ENCODE measurements around the gene COL19A1.

The COL19A1 gene

DNA sequence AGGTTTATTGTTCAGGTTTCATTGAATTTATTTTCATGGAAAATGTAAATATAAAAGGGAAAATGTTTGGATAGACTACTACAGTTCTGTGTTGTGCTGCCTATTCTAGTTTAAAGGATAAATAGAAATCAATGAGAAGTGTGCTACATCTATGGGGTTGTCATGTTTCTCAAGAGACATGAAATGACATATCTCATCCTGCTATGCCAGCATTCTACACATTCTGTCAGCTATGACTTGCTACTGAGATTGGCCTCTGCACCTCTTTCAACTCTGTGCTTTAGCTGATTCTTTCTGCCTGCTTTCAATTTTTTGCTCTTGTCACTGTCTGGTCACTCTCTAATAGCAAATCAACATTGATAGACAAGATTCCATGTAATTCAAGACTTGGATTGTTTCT, 33.8 kb upstream of the COL19A1 start:
- Histone ChIP-seq H3K9ac (no peak overlapping the region), H2AFZ (no peak overlapping the region), H3K79me2 (no peaks in the 10 kb centered on the region), H3K4me3 (ENCODE audit: low read depth, low read length) (no peak overlapping the region), H3K4me1 (no peaks in the 10 kb centered on the region), H3K4me2 (ENCODE audit: low read length) (no peak overlapping the region), H3K36me3 (ENCODE audit: control insufficient read depth, insufficient read depth, low read length) (no peaks in the 10 kb centered on the region), H3K9me3 (ENCODE audit: control insufficient read depth, low read length) (no peaks in the 10 kb centered on the region), H3K27me3 (ENCODE audit: control insufficient read depth, insufficient read depth, low read length) (no peaks in the 10 kb centered on the region), H3K27ac (no peak overlapping the region)
- TF ChIP-seq, protein P1, sequence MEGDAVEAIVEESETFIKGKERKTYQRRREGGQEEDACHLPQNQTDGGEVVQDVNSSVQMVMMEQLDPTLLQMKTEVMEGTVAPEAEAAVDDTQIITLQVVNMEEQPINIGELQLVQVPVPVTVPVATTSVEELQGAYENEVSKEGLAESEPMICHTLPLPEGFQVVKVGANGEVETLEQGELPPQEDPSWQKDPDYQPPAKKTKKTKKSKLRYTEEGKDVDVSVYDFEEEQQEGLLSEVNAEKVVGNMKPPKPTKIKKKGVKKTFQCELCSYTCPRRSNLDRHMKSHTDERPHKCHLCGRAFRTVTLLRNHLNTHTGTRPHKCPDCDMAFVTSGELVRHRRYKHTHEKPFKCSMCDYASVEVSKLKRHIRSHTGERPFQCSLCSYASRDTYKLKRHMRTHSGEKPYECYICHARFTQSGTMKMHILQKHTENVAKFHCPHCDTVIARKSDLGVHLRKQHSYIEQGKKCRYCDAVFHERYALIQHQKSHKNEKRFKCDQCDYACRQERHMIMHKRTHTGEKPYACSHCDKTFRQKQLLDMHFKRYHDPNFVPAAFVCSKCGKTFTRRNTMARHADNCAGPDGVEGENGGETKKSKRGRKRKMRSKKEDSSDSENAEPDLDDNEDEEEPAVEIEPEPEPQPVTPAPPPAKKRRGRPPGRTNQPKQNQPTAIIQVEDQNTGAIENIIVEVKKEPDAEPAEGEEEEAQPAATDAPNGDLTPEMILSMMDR (IDR thresholded peaks at IDR 0.05) = no peak

DNA sequence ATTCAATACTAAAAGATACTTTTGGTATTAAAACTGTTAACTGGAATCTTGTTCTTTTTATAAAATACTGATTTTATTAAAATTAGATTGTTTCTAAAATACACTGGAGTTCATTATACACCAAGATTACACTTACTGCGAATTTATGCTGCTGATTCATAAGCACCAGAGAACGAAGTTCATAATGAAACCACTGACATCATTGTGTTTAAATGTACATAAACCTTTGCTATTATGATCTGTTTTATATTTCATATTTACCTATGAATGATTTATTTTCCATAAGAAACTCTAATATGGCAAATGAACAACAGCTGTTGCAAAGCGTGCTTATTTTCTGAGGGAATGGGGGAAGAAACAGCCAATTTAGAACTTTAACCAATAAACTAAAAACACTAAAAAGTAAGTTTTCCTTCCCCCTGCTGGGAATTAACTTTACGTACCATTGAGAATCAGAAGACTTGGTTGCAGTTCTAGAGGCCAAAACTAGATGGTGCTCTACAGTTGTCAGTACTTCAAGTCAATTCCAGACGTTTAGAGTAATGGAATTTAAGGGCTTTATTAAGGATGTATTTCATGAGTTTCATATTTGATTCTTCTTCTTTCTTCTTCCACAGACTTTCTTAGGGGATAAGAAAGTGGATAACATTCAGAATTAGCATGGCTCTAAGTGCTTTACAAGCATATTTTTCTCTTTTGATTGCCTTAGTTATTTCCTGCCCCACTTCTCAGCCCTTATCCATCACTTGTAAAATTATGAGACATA, 30.8 kb upstream of the COL19A1 start:
- Histone ChIP-seq H3K4me3 (ENCODE audit: low read depth, low read length) (no peak overlapping the region), H3K27me3 (ENCODE audit: control insufficient read depth, insufficient read depth, low read length) (no peaks in the 10 kb centered on the region), H3K4me2 (ENCODE audit: low read length) (no peak overlapping the region), H3K36me3 (ENCODE audit: control insufficient read depth, insufficient read depth, low read length) (no peaks in the 10 kb centered on the region), H3K79me2 (no peaks in the 10 kb centered on the region), H3K27ac (no peak overlapping the region), H3K4me1 (no peaks in the 10 kb centered on the region), H2AFZ (no peak overlapping the region), H3K9ac (no peak overlapping the region), H3K9me3 (ENCODE audit: control insufficient read depth, low read length) (no peaks in the 10 kb centered on the region)
- TF ChIP-seq, protein P1 (IDR thresholded peaks at IDR 0.05) = peak; percentile 76

DNA sequence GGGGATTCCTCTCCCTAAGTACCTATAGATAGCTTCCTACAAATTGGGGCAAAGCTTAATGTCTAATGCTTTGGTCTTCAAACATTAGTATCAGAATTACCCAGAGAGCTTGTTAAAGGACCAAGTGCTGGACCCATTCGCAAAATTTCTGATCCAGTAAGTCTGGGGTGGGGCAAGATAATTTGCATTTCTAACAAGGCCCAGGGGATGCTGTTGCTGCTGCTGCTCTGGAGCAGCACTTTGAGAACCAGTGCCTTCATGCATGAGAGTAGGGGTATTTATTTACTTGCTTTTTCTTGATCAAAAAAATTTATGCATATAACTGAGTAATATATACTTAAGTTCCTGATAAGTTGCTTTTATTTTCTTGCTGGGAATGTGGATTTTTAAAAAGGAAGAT, 24.5 kb upstream of the COL19A1 start:
- Histone ChIP-seq H3K4me1 (no peaks in the 10 kb centered on the region), H3K79me2 (no peaks in the 10 kb centered on the region), H3K9ac (no peak overlapping the region), H3K27me3 (ENCODE audit: control insufficient read depth, insufficient read depth, low read length) (no peaks in the 10 kb centered on the region), H3K4me3 (ENCODE audit: low read depth, low read length) (no peak overlapping the region), H3K27ac (no peak overlapping the region), H3K9me3 (ENCODE audit: control insufficient read depth, low read length) (no peaks in the 10 kb centered on the region), H2AFZ (no peak overlapping the region), H3K36me3 (ENCODE audit: control insufficient read depth, insufficient read depth, low read length) (no peaks in the 10 kb centered on the region), H3K4me2 (ENCODE audit: low read length) (no peak overlapping the region)
- TF ChIP-seq, protein P1 (IDR thresholded peaks at IDR 0.05) = no peak

DNA sequence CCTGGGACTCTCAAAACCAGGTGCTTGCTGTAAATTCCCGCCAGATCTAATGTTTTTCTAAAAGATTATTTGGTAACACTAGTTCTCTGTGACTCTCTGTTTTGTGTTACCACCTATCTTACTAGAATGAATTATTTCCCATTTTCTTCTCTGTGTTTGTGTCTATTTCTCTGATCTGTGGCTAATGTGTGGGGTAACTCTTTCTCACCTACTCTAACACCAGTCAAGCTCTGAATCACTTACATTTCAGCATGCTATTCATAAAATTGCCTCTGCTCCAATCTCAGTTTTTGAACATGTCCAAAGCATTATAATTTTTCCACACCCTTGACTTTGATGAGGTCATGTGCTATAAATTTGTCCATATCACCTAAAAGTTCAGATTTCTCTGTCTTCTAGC, 23.2 kb upstream of the COL19A1 start:
- Histone ChIP-seq H3K4me3 (ENCODE audit: low read depth, low read length) (no peak overlapping the region), H3K27ac (no peak overlapping the region), H3K9me3 (ENCODE audit: control insufficient read depth, low read length) (no peaks in the 10 kb centered on the region), H2AFZ (no peak overlapping the region), H3K27me3 (ENCODE audit: control insufficient read depth, insufficient read depth, low read length) (no peaks in the 10 kb centered on the region), H3K4me1 (no peaks in the 10 kb centered on the region), H3K4me2 (ENCODE audit: low read length) (no peak overlapping the region), H3K79me2 (no peaks in the 10 kb centered on the region), H3K9ac (no peak overlapping the region), H3K36me3 (ENCODE audit: control insufficient read depth, insufficient read depth, low read length) (no peaks in the 10 kb centered on the region)
- TF ChIP-seq, protein P1 (IDR thresholded peaks at IDR 0.05) = no peak

DNA sequence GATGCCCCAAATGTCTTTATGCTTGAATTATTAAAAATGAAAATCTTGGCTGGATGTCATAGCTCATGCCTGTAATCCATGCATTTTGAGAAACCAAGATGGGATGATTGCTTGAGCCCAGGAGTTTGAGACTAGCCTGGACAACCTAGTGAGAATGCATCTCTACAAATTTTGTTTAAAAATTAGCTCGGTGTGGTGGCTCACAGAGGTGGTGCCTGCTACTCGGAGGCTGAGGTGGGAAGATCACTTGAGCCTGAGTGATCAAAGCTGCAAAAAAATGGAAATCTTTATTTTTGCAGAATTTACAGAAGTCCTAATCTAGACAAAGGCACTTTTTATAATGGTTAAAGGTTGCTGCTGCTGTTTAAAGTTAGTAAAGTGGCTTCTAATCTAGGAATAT, 20.0 kb upstream of the COL19A1 start:
- H3K9ac ChIP-seq = no peak overlapping the region
- no peaks in the 10 kb centered on the region for H3K79me2 ChIP-seq
- no peaks in the 10 kb centered on the region for H3K36me3 ChIP-seq (ENCODE audit: control insufficient read depth, insufficient read depth, low read length)
- H2AFZ ChIP-seq = no peak overlapping the region
- no peak overlapping the region for H3K27ac ChIP-seq
- H3K4me2 ChIP-seq (ENCODE audit: low read length) = no peak overlapping the region
- H3K9me3 ChIP-seq (ENCODE audit: control insufficient read depth, low read length) = no peaks in the 10 kb centered on the region
- H3K27me3 ChIP-seq (ENCODE audit: control insufficient read depth, insufficient read depth, low read length) = no peaks in the 10 kb centered on the region
- H3K4me1 ChIP-seq = no peaks in the 10 kb centered on the region
- TF ChIP-seq, protein P1 (IDR thresholded peaks at IDR 0.05) = no peak
- no peak overlapping the region for H3K4me3 ChIP-seq (ENCODE audit: low read depth, low read length)

Data from parathyroid adenoma (tissue), 2 donors.